Stimulated activated CD4-positive, alpha-beta T cell treated with anti-CD3 and anti-CD28 coated beads, Interleukin-12 subunit alpha, Interleukin-12 subunit beta, amount 100 ng/mL, for 24 hours (primary cell): ENCODE data around the gene CIBAR2.

Experiments used
- DNase-seq, 2 experiments: peaks; one replicate each; pipeline ENCODE4 v3.0.0-alpha.2; 2020; ENCODE audit warnings: low read depth in 2 of 2

CIBAR2 gene

GRCh38 chr16:85112364-85112763 is at the start of gene CIBAR2:
Gene CIBAR2 (minus strand): TSS chr16:85112472. CDS start chr16:85112352, 120 bp downstream.
- no peak for DNase-seq

DNA sequence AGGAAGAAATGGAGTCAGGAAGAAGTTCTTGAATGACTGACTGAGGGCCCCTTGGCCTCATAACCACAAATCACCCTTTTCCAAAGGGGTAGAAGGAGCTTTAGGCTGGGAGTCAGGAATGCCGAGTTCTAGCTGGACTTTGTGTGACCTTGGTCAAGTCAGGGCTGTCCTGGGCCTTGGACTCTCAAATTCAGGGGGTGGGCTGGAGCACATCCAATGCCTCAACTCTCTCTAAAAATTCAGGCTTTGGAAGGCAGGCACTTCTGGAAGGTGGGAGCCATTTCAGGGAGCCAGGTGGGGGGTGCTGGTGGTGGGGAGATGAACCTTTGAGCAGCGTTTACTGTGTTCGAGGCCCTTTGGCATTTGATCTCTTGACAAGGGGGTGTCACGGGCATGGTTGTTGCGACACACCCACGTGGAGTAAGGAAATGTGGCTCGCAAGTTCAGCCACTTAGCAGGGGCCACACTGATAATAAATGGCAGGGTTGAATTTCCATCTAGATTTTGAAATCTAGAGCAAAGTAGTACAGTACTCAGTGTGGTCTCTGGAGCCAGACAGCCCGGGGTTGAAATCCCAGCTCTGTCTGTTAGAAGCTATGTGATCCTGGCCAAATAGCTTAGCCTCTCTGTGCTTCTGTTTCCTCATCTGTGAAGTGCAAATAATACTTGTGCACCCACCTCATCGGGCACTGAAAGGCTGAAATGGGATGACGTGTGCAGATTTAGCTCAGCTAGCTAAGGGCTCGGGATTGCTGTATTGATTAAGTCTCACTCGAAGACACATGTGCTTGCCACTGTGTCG is 47.1 kb upstream of the CIBAR2 start:
- no peak for DNase-seq

GRCh38 chr16:85158743-85159178 is 46.5 kb upstream of the CIBAR2 start:
- DNase-seq: no peak

DNA sequence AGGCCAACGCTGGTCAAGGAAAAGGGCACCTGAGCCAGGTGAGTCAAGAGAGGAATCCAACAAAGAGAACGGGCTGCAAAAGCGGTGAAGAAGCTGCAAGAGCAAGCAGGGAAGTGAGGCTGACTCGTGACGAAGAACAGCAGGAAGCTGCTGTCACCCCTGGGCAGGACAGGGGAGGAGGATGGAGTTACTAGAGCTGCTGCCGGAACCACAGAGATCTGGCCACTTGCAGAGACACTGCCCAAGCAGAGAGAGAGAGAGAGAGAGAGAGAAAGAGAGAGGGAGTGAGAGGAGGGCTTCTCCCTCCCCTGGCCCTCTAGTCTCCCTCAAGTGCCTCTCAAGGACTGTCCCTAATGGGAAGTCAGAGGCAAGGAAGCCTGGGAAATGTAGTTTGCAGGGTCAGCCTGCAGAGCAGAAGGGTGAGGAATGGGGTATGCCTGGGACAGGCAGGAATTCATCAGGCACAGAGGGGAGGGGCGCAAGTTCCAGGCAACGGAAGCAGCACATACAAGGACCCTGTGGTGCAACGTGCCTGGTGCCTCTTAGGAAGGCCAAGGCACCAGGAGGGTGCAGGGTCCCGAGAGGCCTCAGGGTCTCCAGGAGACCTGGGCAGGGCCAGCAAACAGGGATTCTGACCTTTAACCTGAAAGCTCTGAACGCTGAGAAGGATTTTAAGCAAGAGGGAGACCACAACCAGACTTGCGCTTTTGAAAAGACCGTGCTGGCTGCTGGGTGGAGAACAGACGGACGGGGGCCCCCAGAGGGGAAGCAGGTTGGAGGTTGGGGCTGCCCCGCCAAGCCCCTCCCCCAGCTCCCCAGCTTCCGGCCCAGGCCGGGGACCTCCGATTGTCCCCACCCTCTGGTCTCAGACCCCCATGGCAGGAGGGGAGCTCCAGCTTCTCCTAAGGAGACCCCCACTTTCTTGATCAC is 45.8 kb upstream of the CIBAR2 start:
- DNase-seq: no peak

- no peak for DNase-seq
Observed at GRCh38 chr16:85157372-85157771, 45.1 kb upstream of the CIBAR2 start.

- DNase-seq: no peak
Observed at GRCh38 chr16:85156869-85157268, 44.6 kb upstream of the CIBAR2 start.

DNA sequence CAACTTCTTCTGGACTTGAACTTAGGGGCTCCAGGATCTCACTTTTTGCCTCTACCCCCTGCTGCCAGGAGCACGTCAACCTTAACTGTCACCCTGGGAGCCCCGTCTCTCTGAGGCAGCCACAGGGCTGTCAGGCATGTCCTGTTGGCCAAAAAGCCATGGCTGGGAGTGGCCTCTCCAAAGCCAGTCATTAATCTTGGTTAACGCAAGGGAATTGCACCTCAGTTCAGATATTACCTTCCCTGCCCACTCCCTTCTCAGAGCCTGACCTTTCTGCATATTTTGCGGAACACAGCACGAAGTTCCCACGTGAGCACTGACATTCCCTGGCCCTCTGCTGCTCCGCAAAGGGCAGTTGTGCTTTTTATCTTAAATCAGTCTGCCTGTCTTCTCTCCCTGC is 44.2 kb upstream of the CIBAR2 start:
- DNase-seq: no peak

DNA sequence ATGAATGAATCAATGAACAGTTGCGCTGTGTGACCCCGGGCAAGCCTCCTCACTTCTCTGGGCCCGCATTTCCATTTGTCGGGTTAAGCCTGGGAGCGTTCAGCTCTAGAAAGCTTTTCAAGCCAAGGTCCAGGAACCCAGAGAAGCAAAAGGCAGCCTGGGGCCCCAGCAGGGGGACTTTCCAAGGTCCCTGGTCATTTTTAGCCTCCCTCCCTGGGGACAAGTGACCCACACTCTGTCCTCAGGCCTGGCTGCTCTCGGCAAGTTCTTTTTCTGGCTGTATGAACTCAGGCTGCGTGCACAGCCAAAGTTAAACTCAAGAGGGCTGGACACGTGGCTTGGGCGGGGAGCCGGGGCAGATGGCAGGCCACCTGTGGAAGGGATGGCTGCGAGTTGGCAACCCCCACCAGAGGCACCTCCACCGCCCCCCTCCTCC is 41.4 kb upstream of the CIBAR2 start:
- no peak for DNase-seq

GRCh38 chr16:85153046-85153445 is 40.8 kb upstream of the CIBAR2 start:
- no peak for DNase-seq

DNA sequence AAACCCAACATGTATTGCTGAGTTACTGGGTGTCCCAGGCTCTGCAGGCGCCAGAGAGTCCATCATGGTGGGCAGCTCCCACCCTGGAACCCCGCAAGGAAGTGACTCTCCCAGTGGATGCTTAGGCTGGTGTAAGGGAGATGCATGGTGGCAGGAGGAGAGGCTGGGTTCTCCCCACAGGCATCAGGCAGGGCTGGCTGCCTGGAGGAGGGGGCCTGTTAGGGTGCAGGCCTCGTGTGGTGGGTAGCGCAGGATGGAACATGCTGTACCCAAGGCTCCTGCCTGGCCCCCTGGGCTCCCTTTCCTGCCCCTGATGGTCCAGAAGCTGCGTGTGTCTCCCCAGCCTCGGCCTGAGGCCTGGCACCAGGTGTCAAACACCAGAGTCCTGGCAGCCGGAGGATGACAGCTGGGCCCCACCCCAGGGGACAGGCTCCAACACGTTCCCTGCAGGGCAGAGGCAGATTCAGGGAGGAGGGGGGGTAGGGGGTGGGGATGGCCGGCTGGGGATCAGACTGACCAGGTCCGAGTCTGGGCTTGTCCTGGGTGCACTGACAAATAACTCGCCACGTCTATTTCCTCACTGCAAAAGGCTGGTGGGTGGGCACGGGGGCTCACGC is 40.2 kb upstream of the CIBAR2 start:
- no peak for DNase-seq

GRCh38 chr16:85151603-85152413 is 39.5 kb upstream of the CIBAR2 start:
- DNase-seq: no peak

DNA sequence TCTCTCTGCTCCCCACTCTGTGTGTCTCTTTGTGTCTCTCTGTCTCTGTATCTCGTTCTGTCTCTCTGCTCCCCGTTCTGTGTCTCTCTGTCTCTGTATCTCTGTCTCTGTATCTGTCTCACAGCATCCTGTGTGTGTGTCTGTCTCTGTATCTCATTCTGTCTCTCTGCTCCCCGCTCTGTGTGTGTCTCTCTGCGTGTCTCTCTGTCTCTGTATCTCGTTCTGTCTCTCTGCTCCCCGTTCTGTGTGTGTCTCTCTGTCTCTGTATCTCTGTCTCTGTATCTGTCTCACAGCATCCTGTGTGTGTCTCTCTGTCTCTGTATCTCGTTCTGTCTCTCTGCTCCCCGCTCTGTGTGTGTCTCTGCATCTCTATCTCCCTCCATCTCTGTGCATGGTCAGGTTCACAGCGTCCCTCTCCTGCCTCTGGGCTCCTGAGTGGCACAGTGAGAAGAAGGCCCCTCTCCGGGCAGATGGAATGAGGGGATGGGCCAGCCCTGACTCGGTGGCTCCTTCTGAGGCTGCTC is 38.9 kb upstream of the CIBAR2 start:
- no peak for DNase-seq

GRCh38 chr16:85150331-85150940 is 38.2 kb upstream of the CIBAR2 start:
- DNase-seq: no peak

- DNase-seq: no peak
Observed at GRCh38 chr16:85149776-85150175, 37.5 kb upstream of the CIBAR2 start.

DNA sequence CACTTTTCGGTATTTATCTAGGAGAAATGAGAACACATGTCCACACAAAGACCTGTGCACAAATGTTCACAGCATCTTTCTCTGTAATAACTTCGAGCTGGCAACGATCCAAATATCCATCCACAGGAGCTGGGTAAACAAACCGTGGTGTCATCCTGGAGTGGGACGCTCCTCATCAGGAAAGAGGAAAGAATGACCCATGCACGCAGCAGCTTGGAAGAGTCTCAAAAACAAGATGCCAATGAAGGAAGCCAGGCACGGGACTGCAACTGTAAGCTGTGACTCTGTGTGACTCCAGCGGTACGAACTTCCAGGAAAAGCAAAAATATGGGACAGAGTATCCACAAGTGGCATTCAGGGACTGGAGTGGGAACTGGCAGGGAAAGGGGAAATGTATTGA is 36.7 kb upstream of the CIBAR2 start:
- DNase-seq: no peak

GRCh38 chr16:85146922-85147651 is 34.8 kb upstream of the CIBAR2 start:
- DNase-seq: no peak

DNA sequence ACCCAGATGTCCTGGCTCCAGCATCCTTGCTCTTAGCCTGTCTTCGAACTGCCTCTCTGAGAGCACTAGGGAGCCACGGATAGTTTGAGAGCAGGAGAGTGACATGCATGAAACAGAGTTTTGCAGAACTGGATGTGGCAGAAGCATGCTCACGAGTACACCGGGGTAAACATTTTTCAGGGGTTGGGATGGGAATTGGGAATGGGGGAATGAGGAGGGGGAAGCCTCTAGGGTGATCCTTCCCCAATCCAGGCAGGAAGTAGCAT is 34.2 kb upstream of the CIBAR2 start:
- no peak for DNase-seq

DNA sequence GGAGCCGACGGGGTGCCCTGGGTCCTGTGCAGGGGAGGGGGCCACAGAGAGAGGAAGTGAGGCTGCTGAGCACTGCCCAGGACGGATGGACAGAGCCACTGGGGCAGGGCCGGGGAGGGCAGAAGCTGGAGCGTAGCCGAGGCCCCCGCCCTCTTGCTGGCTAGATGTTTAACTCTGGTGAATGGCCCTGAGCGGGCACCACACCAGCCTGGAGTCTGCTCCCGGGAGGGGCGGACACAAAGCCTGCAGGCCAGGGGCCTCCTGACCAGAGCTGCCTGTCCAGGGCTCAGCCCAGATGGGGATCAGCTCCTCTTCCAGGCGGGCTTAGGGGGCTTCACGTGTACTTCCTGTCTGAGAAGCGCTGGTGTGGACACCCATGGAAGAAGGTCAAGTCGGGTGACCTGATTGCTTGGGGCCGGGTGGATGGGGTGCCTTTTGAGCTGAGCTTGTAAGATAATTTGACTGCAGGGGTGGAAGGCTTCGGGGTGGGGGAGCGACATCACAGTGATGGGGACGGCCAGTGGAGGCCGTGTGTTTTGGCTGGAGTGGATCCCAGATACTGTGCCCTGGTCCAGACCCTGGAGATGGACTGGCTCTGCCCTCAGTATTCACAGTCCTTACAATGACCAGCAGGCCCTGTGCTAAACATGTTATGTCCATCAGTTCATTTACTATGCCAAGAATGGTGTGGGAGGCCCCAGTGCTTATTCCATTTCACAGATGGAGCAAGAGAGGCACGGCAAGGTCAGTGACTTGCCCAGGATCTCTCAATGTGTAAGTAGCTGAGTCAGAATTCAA is 33.7 kb upstream of the CIBAR2 start:
- DNase-seq: no peak

DNA sequence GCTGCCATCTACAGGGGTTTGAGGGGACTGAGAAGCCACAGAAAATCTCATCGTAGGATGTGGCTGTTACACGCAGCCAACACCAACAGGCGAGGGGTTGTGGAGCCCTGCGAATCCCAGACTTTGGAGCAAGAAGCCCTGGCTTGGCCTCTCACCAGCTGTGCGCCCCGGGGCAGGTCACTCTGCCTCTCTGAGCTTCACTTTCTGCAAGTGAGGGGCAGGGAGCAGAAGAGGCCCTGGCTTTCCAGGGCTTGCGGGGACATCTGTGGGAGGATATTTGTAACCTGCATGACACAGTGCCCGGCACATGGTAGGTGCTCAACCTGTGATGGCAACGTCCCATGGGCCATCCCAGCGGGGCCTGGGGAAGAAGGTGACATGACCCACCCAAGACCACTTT is 32.9 kb upstream of the CIBAR2 start:
- DNase-seq: no peak
